ENCODE data around the gene STARD3. TPM values are rescaled to one million over a fixed set of nuclear protein-coding genes. Genes with fewer than 3 reads are reported as not detected.
A peak's percentile ranks its signal among the peaks of the same experiment; 100 is the strongest.
"Not testable (repeated sequence)": the region's sequence is repeated elsewhere in the genome, so short reads cannot be mapped to it uniquely, and the experiment has no call there.

Gene STARD3
- total RNA-seq, 2 experiments from 2014 or later, result 70.0 to 72.8 TPM

DNA sequence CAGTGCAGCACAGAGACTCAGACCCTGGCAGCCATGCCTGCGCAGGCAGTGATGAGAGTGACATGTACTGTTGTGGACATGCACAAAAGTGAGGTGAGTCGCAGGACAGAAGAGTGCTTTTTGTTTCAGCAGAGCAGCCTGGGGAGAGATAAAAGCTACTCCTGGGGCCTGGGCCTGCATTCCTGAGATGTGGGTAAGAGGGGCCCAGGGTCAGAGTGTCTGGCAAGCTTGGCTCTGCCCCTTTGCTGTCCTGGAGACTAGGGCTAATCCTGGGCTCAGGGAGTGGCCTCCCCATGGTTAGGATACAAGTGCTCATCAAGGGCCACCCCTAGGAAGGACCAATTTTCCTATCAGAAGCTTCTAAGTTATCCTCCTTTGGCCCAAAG lies 58.1 kb downstream of the STARD3 start:
- Mint-ChIP-seq H3K4me3 (no peak overlapping the region), H3K27ac (no peak overlapping the region), H3K9me3 (no peaks in the 10 kb centered on the region), H3K36me3 (ENCODE audit: low read depth) (peaks cover 3% of the 10 kb centered on the region), H3K27me3 (peaks cover 11% of the 10 kb centered on the region), H3K4me1 (peaks cover 5% of the 10 kb centered on the region)
- ChIA-PET POLR2A (no interaction called here), CTCF (interaction anchor here (1.5 kb wide), 1 partner anchor 12 kb away, joined by 4 read pairs; no protein-coding TSS in a partner anchor)
- no peak for DNase-seq

DNA sequence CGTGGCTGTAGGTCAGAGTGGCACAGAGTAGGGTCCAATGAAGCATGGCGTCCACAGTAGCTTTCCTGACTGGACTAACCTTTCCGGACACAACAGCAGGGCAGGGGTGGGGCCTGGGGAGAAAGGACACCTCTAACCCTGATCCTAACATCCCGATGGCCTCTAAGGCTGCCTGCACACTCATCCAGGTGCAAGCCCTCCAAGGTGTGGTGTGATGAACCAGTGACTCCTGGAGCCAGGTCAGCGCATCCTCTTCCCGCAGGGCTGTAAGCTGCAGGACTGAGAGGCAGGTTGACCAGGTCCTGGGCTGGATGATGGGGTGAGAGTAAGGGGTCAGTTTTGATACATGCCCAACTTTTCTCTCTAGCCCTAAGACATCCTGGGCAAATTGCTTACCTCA lies 59.8 kb downstream of the STARD3 start:
- CTCF ChIA-PET, result interaction anchor here (1.0 to 1.5 kb wide), 3 partner anchors 9 to 75 kb away, joined by 4 to 5 read pairs (median 4); partner anchors contain the start of gene PGAP3
- Mint-ChIP-seq H3K9me3 (no peaks in the 10 kb centered on the region), H3K36me3 (ENCODE audit: low read depth) (peaks cover 3% of the 10 kb centered on the region), H3K27me3 (peaks cover 26% of the 10 kb centered on the region), H3K4me3 (no peak overlapping the region), H3K27ac (peak overlapping the region; percentile 9), H3K4me1 (peaks cover 5% of the 10 kb centered on the region)
- DNase-seq, result no peak
- POLR2A ChIA-PET, result no interaction called here

DNA sequence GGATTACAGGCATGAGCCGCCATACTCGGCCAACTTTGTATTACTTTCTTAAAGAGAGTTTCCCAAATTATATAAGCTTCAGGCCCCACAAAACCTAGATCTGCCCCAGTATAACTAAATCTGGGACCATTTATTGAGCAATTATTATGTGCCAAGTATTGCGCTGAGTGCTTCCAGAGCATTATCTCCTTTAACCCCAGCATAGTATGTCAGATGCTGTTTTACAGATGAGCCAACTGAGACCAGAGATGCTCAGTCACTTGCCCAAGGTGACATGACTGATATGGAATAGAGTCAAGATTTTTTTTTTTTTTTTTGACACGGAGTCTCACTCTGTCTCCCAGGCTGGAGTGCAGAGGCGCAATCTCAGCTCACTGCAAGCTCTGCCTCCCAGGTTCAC lies 61.0 kb downstream of the STARD3 start:
- ChIA-PET CTCF (no interaction called here), POLR2A (no interaction called here)
- H3K36me3 Mint-ChIP-seq (ENCODE audit: low read depth), result peaks cover 3% of the 10 kb centered on the region
- no peak overlapping the region for H3K27ac Mint-ChIP-seq
- no peak overlapping the region for H3K4me3 Mint-ChIP-seq
- H3K9me3 Mint-ChIP-seq, result no peaks in the 10 kb centered on the region
- H3K27me3 Mint-ChIP-seq, result peaks cover 36% of the 10 kb centered on the region
- H3K4me1 Mint-ChIP-seq, result peaks cover 5% of the 10 kb centered on the region
- no peak for DNase-seq

DNA sequence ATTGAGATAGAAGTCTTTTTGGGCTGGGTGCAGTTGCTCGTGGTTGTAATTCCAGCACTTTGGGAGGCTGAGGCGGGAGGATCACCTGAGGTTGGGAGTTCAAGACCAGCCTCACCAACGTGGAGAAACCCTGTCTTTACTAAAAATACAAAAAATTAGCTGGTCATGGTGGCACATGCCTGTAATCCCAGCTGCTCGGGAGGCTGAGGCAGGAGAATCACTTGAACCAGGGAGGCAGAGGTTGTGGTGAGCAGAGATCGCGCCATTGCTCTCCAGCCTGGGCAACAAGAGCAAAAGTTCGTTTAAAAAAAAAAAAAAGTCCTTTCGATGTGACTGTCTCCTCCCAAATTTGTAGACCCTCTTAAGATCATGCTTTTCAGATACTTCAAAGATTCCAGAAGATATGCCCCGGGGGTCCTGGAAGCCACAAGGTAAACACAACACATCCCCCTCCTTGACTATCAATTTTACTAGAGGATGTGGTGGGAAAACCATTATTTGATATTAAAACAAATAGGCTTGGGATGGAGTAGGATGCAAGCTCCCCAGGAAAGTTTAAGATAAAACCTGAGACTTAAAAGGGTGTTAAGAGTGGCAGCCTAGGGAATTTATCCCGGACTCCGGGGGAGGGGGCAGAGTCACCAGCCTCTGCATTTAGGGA lies 62.3 kb downstream of the STARD3 start:
- H3K9me3 Mint-ChIP-seq; H3K4me1 Mint-ChIP-seq; H3K4me3 Mint-ChIP-seq; H3K36me3 Mint-ChIP-seq (ENCODE audit: low read depth); H3K27ac Mint-ChIP-seq; DNase-seq; POLR2A ChIA-PET: not testable (repeated sequence)
- peaks cover 42% of the 10 kb centered on the region for H3K27me3 Mint-ChIP-seq
- CTCF ChIA-PET, result interaction anchor here (0.6 to 1.4 kb wide), 2 partner anchors 31 to 236 kb away, joined by 3 to 4 read pairs; partner anchors contain the start of gene MIEN1

DNA sequence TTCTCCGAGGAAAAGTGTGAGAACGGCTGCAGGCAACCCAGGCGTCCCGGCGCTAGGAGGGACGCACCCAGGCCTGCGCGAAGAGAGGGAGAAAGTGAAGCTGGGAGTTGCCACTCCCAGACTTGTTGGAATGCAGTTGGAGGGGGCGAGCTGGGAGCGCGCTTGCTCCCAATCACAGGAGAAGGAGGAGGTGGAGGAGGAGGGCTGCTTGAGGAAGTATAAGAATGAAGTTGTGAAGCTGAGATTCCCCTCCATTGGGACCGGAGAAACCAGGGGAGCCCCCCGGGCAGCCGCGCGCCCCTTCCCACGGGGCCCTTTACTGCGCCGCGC lies 62.8 kb downstream of the STARD3 start, which contains the start of gene ERBB2:
Gene ERBB2, plus strand, starts transcription at position 247 of the 330 bp plus-strand sequence. CDS start 175 bp downstream, outside the sequence.
- CTCF ChIA-PET, result interaction anchor here (0.6 to 1.4 kb wide), 4 partner anchors 10 to 236 kb away, joined by 3 to 4 read pairs (median 4); partner anchors contain the start of gene MIEN1
- DNase-seq, result no peak
- H3K4me3 Mint-ChIP-seq, result no peak within 1 kb of the TSS

DNA sequence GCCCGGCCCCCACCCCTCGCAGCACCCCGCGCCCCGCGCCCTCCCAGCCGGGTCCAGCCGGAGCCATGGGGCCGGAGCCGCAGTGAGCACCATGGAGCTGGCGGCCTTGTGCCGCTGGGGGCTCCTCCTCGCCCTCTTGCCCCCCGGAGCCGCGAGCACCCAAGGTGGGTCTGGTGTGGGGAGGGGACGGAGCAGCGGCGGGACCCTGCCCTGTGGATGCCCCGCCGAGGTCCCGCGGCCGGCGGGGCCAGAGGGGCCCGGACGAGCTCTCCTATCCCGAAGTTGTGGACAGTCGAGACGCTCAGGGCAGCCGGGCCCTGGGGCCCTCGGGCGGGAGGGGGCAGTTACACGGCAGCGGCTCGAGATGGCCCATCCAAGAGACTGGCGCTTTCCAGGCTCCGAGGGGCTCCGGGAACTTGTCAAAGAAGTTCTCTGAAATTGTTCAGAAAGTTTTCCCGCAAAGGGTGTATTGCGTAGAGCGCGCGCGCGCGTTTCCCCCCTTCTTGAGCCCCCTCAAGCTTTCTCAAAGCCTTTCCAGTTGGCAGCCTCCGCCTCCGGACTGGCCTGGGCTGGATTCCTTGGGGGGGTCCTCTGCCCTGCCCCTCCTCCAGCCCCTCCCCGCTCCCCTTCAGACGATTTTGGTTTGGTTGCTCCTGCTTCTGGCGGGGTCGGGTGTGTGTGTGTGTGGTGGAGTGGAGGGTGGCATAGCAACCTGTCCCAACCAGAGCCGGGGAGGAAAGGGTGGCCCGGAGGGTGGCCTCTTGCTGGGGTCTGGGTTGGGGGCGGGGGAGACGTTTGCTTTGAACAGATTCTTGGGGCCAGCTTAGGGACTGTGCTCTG lies 63.4 kb downstream of the STARD3 start:
- DNase-seq, result no peak
- CTCF ChIA-PET, result interaction anchor here (0.8 to 1.4 kb wide), 4 partner anchors 11 to 30 kb away, joined by 3 to 4 read pairs (median 4); partner anchors contain the start of gene MIEN1
- H3K27ac Mint-ChIP-seq, result no peak overlapping the region
- peaks cover 6% of the 10 kb centered on the region for H3K4me1 Mint-ChIP-seq
- H3K27me3 Mint-ChIP-seq, result peaks cover 42% of the 10 kb centered on the region
- peaks cover 3% of the 10 kb centered on the region for H3K36me3 Mint-ChIP-seq (ENCODE audit: low read depth)
- H3K4me3 Mint-ChIP-seq, result no peak overlapping the region
- POLR2A ChIA-PET, result no interaction called here
- H3K9me3 Mint-ChIP-seq, result no peaks in the 10 kb centered on the region

More for the DNA sequence above, 62.8 kb downstream of the STARD3 start, which contains the start of gene ERBB2:
- H3K36me3 Mint-ChIP-seq (ENCODE audit: low read depth), result peaks cover 3% of the 10 kb centered on the region
- peaks cover 42% of the 10 kb centered on the region for H3K27me3 Mint-ChIP-seq
- no peak within 1 kb of the TSS for H3K27ac Mint-ChIP-seq
- H3K4me1 Mint-ChIP-seq, result peaks cover 6% of the 10 kb centered on the region
- H3K9me3 Mint-ChIP-seq, result no peaks in the 10 kb centered on the region
- POLR2A ChIA-PET, result no interaction called here

DNA sequence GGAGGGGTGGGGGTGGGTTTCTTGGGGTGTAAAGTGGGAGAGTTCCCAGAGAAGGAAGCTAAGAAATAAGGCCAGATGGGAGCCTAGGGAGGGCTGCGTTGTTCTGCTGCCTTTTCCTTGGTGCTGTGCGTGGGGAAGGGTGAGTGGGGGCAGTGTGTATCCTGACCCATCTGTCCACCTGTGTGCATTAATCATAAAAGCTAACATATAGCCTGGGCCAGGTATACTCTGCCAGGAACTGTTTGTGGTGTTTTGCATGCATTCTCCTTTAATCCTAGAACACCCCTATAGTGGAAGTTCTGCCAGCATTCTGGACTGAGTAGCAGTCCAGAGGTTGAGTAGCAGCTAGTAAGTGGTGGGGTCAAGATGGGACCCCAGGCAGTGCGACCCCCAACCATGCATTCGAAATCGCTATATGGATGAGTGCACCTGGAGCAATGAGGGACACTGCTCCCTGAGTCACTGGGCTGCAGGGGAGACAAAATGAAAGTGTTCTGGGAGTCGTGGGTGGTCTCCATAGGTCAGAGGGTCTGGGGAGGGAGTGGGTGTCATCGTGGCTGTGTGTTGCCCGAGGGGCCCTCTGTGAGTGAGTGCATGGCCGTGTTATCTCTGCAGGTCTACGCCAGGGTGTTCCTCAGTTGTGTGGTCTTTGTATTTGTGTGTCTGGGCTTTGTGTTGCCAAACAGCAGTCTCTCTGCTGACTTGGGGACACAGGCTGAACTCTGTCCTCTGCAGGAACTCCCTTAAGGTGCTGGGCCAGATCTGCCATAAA lies 64.3 kb downstream of the STARD3 start:
- no peaks in the 10 kb centered on the region for H3K9me3 Mint-ChIP-seq
- peaks cover 42% of the 10 kb centered on the region for H3K27me3 Mint-ChIP-seq
- peaks cover 3% of the 10 kb centered on the region for H3K36me3 Mint-ChIP-seq (ENCODE audit: low read depth)
- ChIA-PET POLR2A (interaction anchor here (0.8 kb wide), 1 partner anchor 11 kb away, joined by 4 read pairs; no protein-coding TSS in a partner anchor), CTCF (interaction anchor here (1.0 to 1.2 kb wide), 2 partner anchors 18 to 29 kb away, joined by 3 to 4 read pairs; partner anchors contain the start of gene MIEN1)
- no peak for DNase-seq
- H3K27ac Mint-ChIP-seq, result no peak overlapping the region
- H3K4me1 Mint-ChIP-seq, result peaks cover 6% of the 10 kb centered on the region
- no peak overlapping the region for H3K4me3 Mint-ChIP-seq

DNA sequence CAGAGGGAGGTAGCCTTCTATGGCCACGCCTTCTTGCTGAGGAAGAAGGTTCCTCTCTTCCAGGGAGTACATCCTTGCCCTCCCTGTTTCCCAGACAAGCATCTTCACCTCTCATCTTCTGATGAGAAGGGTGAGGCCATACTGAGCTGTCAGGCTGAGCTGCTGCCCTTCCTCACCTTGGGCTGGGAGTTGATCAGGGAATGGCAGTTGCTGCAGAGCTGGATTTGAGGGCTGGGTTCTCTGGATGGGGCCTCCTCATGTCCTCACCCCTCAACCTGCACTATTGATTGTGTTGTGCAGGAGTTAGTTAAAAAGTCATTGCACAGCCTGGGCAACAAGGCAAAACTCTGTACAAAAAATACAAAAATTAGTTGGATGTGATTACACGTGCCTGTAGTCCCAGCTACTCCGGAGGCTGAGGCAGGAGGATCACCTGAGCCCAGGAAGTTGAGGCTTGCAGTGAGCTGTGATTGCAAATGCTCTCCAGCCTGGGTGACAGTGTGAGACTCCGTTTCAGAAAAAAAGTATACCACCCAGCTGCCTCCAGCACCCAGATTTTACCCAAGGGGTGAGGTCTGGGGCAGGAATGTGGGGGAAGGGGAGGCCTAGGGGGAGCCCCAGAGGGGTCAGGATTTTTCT lies 65.0 kb downstream of the STARD3 start:
- Mint-ChIP-seq H3K27ac (no peak overlapping the region), H3K36me3 (ENCODE audit: low read depth) (peaks cover 3% of the 10 kb centered on the region), H3K27me3 (peaks cover 42% of the 10 kb centered on the region), H3K4me3 (no peak overlapping the region), H3K9me3 (no peaks in the 10 kb centered on the region), H3K4me1 (peaks cover 12% of the 10 kb centered on the region)
- POLR2A ChIA-PET, result interaction anchor here (0.8 kb wide), 1 partner anchor 12 kb away, joined by 4 read pairs; no protein-coding TSS in a partner anchor
- CTCF ChIA-PET, result interaction anchor here (1.4 kb wide), 1 partner anchor 36 kb away, joined by 3 read pairs; the partner anchor contains the start of gene TCAP
- no peak for DNase-seq

DNA sequence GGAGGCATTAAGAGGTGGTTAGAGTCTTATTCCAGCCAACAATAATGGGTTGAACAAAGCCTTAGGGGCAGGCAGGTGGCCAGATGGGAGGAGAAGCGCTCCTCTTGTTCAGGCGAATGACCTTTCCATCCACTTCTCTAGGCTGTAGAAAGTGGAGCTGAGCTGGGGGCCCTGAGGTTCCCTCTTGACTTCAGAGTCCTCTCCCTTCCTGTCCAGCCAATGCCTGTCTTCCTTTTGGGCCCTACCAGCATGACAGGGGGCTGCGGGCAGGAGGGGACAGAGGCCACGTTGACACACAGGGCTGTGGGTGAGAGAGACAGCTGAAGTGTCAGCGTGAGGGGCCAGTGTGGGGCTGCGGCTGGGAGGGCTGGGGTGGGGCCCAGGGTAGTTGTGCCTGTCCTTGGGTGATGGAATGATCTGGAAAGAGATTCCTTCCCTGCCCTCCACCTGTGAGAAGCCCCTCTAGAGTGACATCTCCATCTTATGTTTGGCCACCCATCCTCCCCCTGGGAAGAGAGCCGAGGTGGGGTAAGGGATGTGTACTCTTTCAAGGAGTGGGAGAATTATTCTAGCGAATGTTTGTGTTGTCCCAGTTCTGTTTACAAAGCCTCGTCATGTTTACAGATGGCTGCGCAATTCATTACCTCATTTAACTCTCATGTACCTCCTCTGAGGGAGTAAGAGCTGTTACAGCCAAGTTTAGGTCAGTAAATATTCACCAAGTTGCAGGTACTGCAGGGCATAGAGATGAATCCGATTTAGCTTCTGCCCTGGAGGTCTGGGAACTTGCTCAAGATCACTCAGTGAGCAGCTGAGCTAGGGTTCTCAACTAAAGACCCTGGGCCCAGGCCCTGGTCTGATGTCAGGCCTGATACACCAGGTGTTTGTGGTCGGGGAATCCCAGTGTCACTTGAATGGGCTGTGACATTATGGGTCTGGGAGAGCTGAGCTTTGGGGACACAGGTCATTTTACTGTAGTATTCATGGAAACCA lies 66.3 kb downstream of the STARD3 start:
- Mint-ChIP-seq H3K27ac (peak overlapping the region; percentile 44), H3K27me3 (peaks cover 42% of the 10 kb centered on the region), H3K4me1 (peaks cover 24% of the 10 kb centered on the region), H3K9me3 (no peaks in the 10 kb centered on the region), H3K36me3 (ENCODE audit: low read depth) (peaks cover 3% of the 10 kb centered on the region), H3K4me3 (no peak overlapping the region)
- no peak for DNase-seq
- ChIA-PET POLR2A (interaction anchor here (0.5 kb wide), 1 partner anchor 15 kb away, joined by 6 read pairs; the partner anchor contains the start of gene PGAP3), CTCF (interaction anchor here (1.4 kb wide), 1 partner anchor 38 kb away, joined by 3 read pairs; the partner anchor contains the start of gene TCAP)

DNA sequence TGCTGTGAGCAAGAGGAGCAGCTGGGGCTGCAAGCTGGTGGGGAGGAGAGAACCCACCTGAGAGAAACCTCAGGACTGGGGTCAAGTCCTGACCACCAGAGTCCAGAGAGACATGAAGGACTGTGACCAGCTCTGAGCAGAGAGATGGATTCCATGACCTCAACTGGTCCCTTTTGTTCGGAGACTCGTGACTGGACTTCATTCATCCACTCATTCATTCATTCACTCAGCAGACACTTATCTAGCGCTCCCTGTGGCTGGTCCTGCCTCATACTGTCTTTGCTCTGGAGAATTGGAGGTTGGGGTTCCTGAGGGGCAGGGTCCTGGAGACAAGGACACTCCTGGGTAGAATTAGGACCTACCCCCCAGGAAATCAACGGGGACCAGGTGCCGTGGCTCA lies 67.0 kb downstream of the STARD3 start:
- CTCF ChIA-PET, result interaction anchor here (1.6 kb wide), 1 partner anchor 81 kb away, joined by 4 read pairs; no protein-coding TSS in a partner anchor
- POLR2A ChIA-PET, result no interaction called here
- H3K4me1 Mint-ChIP-seq, result peaks cover 27% of the 10 kb centered on the region
- peaks cover 40% of the 10 kb centered on the region for H3K27me3 Mint-ChIP-seq
- H3K4me3 Mint-ChIP-seq, result no peak overlapping the region
- H3K27ac Mint-ChIP-seq, result no peak overlapping the region
- no peaks in the 10 kb centered on the region for H3K9me3 Mint-ChIP-seq
- peaks cover 2% of the 10 kb centered on the region for H3K36me3 Mint-ChIP-seq (ENCODE audit: low read depth)
- DNase-seq, result no peak

Data from activated CD4-positive, alpha-beta T cell treated with anti-CD3 and anti-CD28 coated beads, Interleukin-2, amount 10 ng/mL, durations not matched to agents 7 days and 5 days (primary cell).